Measurements from ENCODE around the gene DPM2. TPM values are rescaled to one million over a fixed set of nuclear protein-coding genes. Genes with fewer than 3 reads are reported as not detected.
A peak's percentile ranks its signal among the peaks of the same experiment; 100 is the strongest.

DPM2 gene
- polyA plus RNA-seq, 1 donor = 21.8 TPM

DNA sequence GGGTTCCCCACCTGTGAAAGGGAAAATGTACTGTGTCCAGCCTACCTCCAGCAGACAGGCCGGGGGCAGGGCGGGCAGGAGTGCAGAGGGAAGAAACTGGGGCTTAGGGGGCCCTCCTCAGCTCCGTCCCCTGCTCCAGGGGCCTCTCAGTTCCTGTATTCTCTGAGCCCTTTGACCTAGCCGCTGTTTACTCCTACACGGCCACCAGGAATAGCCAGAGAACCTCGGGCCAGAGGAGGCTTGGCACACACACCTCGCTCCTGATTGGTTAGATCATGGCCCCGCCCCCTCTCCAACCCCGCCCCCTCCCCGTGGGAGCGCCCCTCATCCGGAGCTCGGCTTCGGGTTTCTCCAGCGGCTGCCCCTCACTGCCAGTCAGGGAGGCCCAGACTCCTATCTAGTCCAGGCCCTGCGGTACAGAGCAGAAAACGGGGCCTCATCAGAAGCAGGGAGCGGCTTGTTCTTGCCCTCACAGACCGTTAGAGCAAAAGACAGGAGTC, 40.4 kb downstream of the DPM2 start:
- peak; percentile 67 for DNase-seq

DNA sequence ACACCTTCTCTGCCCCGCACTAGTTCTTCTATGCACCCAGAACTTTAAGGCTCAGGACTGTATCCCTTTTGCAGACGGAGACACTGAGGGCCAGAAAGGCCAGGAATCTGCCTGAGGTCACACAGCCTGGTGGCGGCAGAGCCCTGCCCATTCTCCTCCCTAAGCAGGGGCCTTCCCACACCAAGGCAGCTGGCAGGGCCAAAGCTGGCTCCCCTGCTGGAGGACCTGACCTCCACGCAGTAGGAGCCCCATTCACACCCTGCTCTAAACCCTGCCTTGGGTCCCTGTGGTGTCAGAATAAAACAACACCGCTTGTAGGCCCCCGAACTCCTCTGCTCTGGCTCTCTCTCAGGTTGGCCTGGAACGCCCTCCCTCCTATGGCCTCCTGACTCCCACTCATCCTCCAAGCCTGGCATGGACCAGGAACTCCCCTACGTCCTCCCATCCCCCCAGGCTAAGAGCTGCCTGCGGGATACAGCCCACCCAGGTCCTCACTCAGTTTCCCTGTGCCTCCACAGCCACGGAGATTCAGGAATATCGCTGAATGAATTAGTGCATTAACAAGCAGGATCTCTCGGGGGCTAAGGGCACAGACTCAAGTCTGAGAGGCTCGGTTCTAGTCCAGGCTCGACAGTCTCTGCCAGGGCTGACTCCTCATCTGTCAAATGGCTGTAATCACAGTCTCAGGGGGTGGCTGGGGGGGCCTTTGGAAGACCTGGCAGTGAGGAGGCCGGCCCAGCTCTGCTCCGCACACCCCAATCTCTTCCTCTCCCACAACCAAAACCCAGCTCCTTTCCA, 41.1 kb downstream of the DPM2 start:
- no peak for DNase-seq

DNA sequence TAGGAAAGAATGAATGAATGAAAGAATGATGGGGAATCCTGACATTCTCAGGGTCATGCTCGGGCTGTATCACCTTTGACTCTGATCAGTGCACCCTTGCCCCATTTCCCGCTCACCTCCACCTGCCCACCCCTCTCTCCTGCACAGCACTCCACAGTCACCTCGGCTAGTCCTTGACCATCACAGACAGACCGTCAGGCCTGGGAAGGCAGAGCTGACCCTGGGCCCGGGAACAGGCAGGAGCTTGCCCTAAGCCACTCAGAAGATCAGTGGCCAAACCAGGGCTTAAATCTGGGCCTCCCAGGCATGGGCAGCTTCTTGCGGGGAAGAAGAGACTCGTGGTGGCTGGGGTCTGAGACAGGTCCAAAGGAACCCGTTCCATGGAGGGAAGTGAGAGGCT, 41.8 kb downstream of the DPM2 start:
- DNase-seq = no peak

DNA sequence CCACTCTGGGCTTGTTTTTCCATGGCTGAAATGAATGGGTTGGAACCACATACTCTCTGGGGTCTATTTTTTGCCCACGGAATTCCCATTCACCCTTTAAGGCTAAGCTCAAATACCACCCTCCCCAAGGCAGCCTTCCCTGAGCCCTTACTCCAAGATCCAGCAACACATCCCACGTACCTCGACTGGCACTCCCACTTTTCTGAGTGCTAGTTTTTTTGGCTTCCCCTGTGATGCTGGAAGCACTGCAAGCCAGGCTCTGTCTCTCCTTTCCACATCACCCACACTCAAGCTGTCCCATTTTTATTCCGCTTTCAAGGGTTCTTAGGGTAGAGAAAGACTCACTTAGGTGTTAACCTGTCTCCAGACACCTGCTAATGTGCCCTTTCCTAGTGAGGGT, 44.3 kb downstream of the DPM2 start:
- no peak for DNase-seq

DNA sequence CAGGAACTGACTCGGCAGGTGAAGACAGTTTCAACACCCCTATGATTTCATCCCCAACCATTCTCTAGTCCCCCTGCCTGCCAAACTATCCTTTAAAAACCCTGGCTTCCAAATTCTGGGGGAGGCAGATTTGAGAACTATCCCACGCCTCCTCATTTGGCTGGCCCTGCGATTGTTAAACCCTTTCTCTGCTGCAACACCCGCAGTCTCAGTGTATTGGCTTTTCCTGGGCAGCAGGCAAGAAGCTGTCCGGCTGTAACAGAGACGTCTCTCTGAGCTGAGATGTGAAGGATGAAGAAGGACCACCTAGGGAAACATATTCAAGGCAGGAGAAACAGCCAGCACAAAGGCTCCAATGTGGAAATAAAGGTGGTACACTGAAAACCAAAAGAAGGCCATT, 44.8 kb downstream of the DPM2 start:
- no peak for DNase-seq

DNA sequence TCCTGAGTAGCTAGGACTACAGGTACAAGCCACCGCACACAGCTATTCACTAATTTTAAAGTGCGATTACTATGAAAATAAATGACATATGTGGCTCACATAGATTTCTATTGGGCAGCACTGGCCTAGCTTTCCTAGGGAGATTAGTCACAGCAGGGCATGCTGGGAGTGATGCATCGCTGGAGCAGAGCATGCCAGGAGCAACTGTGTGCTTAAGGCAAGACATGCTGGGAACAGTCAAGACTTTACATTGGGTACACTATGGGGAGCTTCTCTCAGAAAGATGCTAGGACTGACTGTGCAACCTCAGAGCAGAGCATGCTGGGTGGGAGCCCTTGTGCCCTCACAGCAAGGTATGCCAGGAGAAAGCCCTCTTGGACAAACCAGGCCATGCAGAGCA, 47.6 kb downstream of the DPM2 start:
- DNase-seq = no peak

DNA sequence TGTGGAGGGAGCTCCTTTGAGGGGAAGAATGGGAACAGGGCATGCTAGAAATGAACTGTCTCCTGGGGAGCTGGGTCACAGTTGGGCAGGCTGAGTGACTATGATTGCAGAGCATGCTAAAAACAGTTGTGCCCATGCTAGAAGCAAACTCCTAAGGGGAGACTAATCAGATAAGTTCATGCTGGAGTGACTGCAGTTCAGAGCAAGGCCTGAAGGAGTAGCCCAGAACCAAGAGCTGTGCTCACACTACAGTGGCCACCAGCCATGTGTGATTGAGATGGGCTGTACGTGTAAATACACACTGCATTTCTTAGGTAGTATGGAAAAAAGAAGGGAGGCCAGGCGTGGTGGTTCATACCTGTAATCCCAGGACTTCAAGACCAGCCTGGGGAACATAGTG, 49.9 kb downstream of the DPM2 start:
- no peak for DNase-seq

DNA sequence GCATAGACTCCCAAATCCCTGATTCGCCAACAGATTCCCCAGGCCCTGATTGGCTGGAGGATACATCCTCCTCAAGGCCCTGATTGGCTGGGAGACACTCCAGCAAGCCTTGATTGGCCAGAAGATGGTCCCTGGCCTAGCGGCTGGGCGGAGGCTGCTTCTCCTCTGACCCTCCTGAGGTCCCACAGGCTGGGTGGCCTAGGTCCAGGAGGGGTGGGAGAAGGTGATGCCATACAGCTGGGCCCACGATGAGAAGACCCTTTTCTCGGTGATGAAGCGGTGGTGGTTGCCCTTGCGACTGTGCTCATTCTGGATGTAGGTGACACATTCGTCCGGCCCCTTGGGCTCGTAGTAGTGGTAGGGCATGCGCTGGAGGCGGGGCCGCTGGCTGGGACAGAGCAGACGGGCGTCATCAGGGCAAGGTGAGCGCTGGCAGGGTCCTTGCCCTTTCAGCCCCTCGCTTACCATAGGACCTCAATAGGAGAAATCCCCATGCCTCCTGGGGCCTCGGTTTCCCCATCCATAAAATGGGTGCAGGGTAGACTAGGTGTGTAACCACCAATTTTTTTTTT, 51.2 kb downstream of the DPM2 start:
- DNase-seq = no peak

DNA sequence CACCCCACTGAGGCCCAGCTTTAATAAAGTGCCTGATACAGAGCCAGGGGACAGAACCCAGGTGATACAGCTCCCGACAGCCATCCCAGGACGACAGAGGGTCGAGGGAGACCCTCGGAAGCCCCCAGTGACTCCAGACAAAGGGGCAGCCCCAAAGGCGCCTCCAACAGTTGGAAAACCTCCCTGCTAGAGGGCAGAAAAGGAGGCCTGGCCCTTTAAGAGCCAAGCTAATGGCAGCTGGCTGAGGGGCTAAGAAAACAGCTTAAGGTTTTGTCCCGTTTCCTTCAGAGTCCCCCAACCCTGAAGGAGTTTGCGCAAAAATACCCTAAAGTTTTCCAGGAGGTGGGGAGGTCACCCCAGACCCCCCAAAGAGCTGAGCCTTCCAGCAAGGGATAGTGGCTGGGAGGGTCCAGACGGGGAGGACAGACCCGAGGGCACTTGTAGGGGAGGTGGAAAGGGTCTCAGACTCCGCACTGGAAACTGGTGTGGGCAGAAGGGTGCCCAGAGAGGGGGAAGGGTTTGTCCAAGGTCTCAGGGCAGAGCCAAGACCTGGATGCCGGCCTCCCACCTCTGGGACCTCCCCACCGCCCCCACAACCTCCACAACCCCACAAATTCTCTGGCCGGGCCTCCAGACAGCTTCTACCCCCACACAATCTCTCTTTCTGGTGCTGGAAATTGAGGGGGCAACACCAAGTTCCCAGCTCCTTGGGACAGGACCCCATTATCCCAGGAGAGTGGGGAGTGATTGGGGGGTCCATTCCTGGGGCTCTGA, 52.0 kb downstream of the DPM2 start:
- DNase-seq = no peak

Other genes starting within 250 kb of the DPM2 start
- gene CFAP157, start 230.9 kb downstream of the DPM2 start, polyA plus RNA-seq (ENCODE audit: insufficient read length) = 1.4 TPM
- gene PTRH1, start 222.2 kb downstream of the DPM2 start, polyA plus RNA-seq (ENCODE audit: insufficient read length) = 10.3 TPM
- gene TTC16, start 221.8 kb downstream of the DPM2 start, polyA plus RNA-seq (ENCODE audit: insufficient read length) = 0.04 TPM
- gene TOR2A, start 202.6 kb downstream of the DPM2 start, polyA plus RNA-seq (ENCODE audit: insufficient read length) = 9.7 TPM
- 28.2 TPM for gene SH2D3C, start 159.2 kb downstream of the DPM2 start, polyA plus RNA-seq (ENCODE audit: insufficient read length)
- gene CDK9, start 151.8 kb downstream of the DPM2 start, polyA plus RNA-seq (ENCODE audit: insufficient read length) = 58.7 TPM
- gene FPGS, start 135.0 kb downstream of the DPM2 start, polyA plus RNA-seq (ENCODE audit: insufficient read length) = 48.6 TPM
- 71.6 TPM for gene ENG, start 83.2 kb downstream of the DPM2 start, polyA plus RNA-seq (ENCODE audit: insufficient read length)
- 1,359 TPM for gene AK1, start 60.2 kb downstream of the DPM2 start, polyA plus RNA-seq (ENCODE audit: insufficient read length)
- gene ST6GALNAC6, start 38.3 kb downstream of the DPM2 start, polyA plus RNA-seq (ENCODE audit: insufficient read length) = 70.5 TPM
- 46.7 TPM for gene ST6GALNAC4, start 20.8 kb downstream of the DPM2 start, polyA plus RNA-seq (ENCODE audit: insufficient read length)
- 3.3 TPM for gene PIP5KL1, start 7.1 kb downstream of the DPM2 start, polyA plus RNA-seq (ENCODE audit: insufficient read length)
- gene EEIG1, start 43.1 kb upstream of the DPM2 start, polyA plus RNA-seq (ENCODE audit: insufficient read length) = 17.8 TPM
- 7.0 TPM for gene NAIF1, start 129.5 kb upstream of the DPM2 start, polyA plus RNA-seq (ENCODE audit: insufficient read length)
- gene SLC25A25, start 130.4 kb upstream of the DPM2 start, polyA plus RNA-seq (ENCODE audit: insufficient read length) = 14.9 TPM
- gene PTGES2, start 189.9 kb upstream of the DPM2 start, polyA plus RNA-seq (ENCODE audit: insufficient read length) = 38.8 TPM
- gene LCN2, start 211.6 kb upstream of the DPM2 start, polyA plus RNA-seq (ENCODE audit: insufficient read length) = 1.1 TPM
- gene BBLN, start 222.4 kb upstream of the DPM2 start, polyA plus RNA-seq (ENCODE audit: insufficient read length) = 34.3 TPM

All from hindlimb muscle (tissue), 1 donor.